OCI-LY7 (cell line): Measurements from ENCODE around the gene TBXA2R. TPM values are rescaled to one million over a fixed set of nuclear protein-coding genes. Genes with fewer than 3 reads are reported as not detected.

Experiments used
- BruUV-seq: library from RNA; stranded (reverse); fragments of 400-500 nt; replicated peaks from 2 replicates; lab custom pipeline; 2021; lab: Mats Ljungman, UMichigan
- CTCF ChIA-PET: fragments of 300-600 bp; sonication (Branson Sonifier 250); formaldehyde crosslinking; loops from one replicate; lab custom pipeline; 2022; ENCODE audit warnings: antibody characterized with exemption; ENCODE audit not compliant: unreplicated experiment; lab: Charles Lee
- POLR2A ChIA-PET: fragments of 300-600 bp; sonication (Branson Sonifier 250); formaldehyde crosslinking; loops from one replicate; lab custom pipeline; 2022; ENCODE audit warnings: antibody characterized with exemption; lab: Charles Lee
- DNase-seq: peaks from one replicate; pipeline ENCODE4 v3.0.0-alpha.2; 2015; ENCODE audit warnings: low spot score
- H2AFZ ChIP-seq: fragments of 200-600 bp; sonication (generic), shearing (Covaris generic); 2 replicates; pipeline ENCODE4 v1.6.1; 2014; ENCODE audit warnings: mild to moderate bottlenecking, antibody characterized with exemption, low read length, moderate library complexity
- H3K27ac ChIP-seq: fragments of 200-600 bp; sonication (generic); 2 replicates; pipeline ENCODE4 v1.5.1; 2014; ENCODE audit warnings: mixed run types, low read depth, mild to moderate bottlenecking, moderate library complexity, low read length, inconsistent platforms; ENCODE audit not compliant: poor library complexity, severe bottlenecking
- H3K36me3 ChIP-seq: fragments of 200-600 bp; sonication (generic); 2 replicates; pipeline ENCODE4 v1.6.1; 2014; ENCODE audit warnings: mild to moderate bottlenecking, antibody characterized with exemption, low read length, moderate library complexity, mixed read lengths; ENCODE audit not compliant: insufficient read depth
- H3K4me1 ChIP-seq: fragments of 200-600 bp; sonication (generic); 2 replicates; pipeline ENCODE4 v1.5.1; 2014; ENCODE audit warnings: mild to moderate bottlenecking, low read length; ENCODE audit not compliant: insufficient read depth, poor library complexity, severe bottlenecking
- H3K4me2 ChIP-seq: fragments of 200-600 bp; sonication (generic); 2 replicates; pipeline ENCODE4 v1.6.1; 2014; ENCODE audit warnings: mild to moderate bottlenecking, low read length
- H3K4me3 ChIP-seq: fragments of 200-600 bp; sonication (generic); 2 replicates; pipeline ENCODE4 v1.5.1; 2014; ENCODE audit warnings: mild to moderate bottlenecking, low read depth, low read length; ENCODE audit not compliant: poor library complexity, severe bottlenecking
- H3K79me2 ChIP-seq: fragments of 200-600 bp; sonication (generic); 2 replicates; pipeline ENCODE4 v1.6.1; 2016; ENCODE audit warnings: low read depth, mild to moderate bottlenecking, low read length, moderate library complexity, mixed read lengths; ENCODE audit not compliant: insufficient read depth
- H3K9me2 ChIP-seq: fragments of 200-600 bp; sonication (generic); 2 replicates; pipeline ENCODE4 v1.6.1; 2016; ENCODE audit warnings: mild to moderate bottlenecking, low read length, mixed read lengths; ENCODE audit not compliant: insufficient read depth
- H3K9me3 ChIP-seq: fragments of 200-600 bp; sonication (generic); 2 replicates; pipeline ENCODE4 v1.6.1; 2014; ENCODE audit warnings: mild to moderate bottlenecking, mixed run types, low read length, mixed read lengths
- H4K20me1 ChIP-seq: fragments of 200-600 bp; sonication (generic); 2 replicates; pipeline ENCODE4 v1.6.1; 2014; ENCODE audit warnings: mild to moderate bottlenecking, antibody characterized with exemption, low read length, moderate library complexity, mixed read lengths; ENCODE audit not compliant: insufficient read depth
- CTCF ChIP-seq: fragments of 200-600 bp; sonication (generic); conservative IDR thresholded peaks from 2 replicates; pipeline ENCODE4 v1.5.1; 2014; ENCODE audit warnings: mild to moderate bottlenecking, antibody characterized with exemption, low read length, moderate library complexity, mixed read lengths
- EZH2phosphoT487 ChIP-seq: fragments of 200-600 bp; sonication (generic); IDR thresholded peaks from 2 replicates; pipeline ENCODE4 v1.6.1; 2018; ENCODE audit warnings: low read depth, borderline replicate concordance, mild to moderate bottlenecking, mixed run types, antibody characterized with exemption, low read length, moderate library complexity, mixed read lengths
- intact Hi-C: fragments of 100-400 bp; cut with micrococcal nuclease; formaldehyde crosslinking; loops from one replicate; pipeline ENCODE4 v1.10.0; 2022; ENCODE audit not compliant: unreplicated experiment
- total RNA-seq, 2 experiments: library from RNA; depleted of rRNA in 1 of 2; stranded (reverse); fragments of >200 nt in 1 of 2; shearing (Covaris generic) in 1 of 2; gene quantifications; 2 replicates each; pipeline ENCODE4 v1.2.3, GENCODE V29; 2014 to 2022

TBXA2R gene
- total RNA-seq, 2 experiments from 2014 or later = not detected

GRCh38 chr19:3653081-3653795 is 46.6 kb upstream of the TBXA2R start:
- no peaks in the 10 kb centered on the region for H3K9me3 ChIP-seq
- no peaks in the 10 kb centered on the region for H3K4me1 ChIP-seq
- DNase-seq = no peak
- peaks cover 8% of the 10 kb centered on the region for H3K36me3 ChIP-seq
- H2AFZ ChIP-seq = no peak overlapping the region
- TF ChIP-seq EZH2phosphoT487 (no peak), CTCF (no peak)
- intact Hi-C loops = no loop called here
- ChIA-PET CTCF (interaction anchor here (0.6 to 0.7 kb wide), 2 partner anchors 8 to 31 kb away, joined by 3 read pairs; no protein-coding TSS in a partner anchor), POLR2A (no interaction called here)
- BruUV-seq = no TSS peak
- H3K9me2 ChIP-seq = no peaks in the 10 kb centered on the region
- H3K4me2 ChIP-seq = no peak overlapping the region
- no peaks in the 10 kb centered on the region for H3K79me2 ChIP-seq
- no peak overlapping the region for H3K27ac ChIP-seq
- H4K20me1 ChIP-seq = no peaks in the 10 kb centered on the region
- no peak overlapping the region for H3K4me3 ChIP-seq

- Histone ChIP-seq H2AFZ (no peak overlapping the region), H3K79me2 (no peaks in the 10 kb centered on the region), H3K9me3 (no peaks in the 10 kb centered on the region), H3K9me2 (no peaks in the 10 kb centered on the region), H3K36me3 (peaks cover 7% of the 10 kb centered on the region), H3K4me1 (no peaks in the 10 kb centered on the region), H3K4me2 (no peak overlapping the region), H3K4me3 (no peak overlapping the region), H4K20me1 (no peaks in the 10 kb centered on the region), H3K27ac (no peak overlapping the region)
- TF ChIP-seq EZH2phosphoT487 (no peak), CTCF (no peak)
- POLR2A ChIA-PET = no interaction called here
- CTCF ChIA-PET = no interaction called here
- intact Hi-C loops = no loop called here
- no peak for DNase-seq
- no TSS peak for BruUV-seq
Observed at GRCh38 chr19:3652422-3652821, 45.7 kb upstream of the TBXA2R start.

GRCh38 chr19:3651684-3652083 is 45.0 kb upstream of the TBXA2R start:
- peaks cover under 1% of the 10 kb centered on the region; the same call in 1 of the 2 replicates for H3K36me3 ChIP-seq
- TF ChIP-seq CTCF (no peak), EZH2phosphoT487 (no peak)

More at GRCh38 chr19:3651684-3652083, 45.0 kb upstream of the TBXA2R start:
- ChIA-PET CTCF (no interaction called here), POLR2A (no interaction called here)
- no peaks in the 10 kb centered on the region for H3K4me1 ChIP-seq
- BruUV-seq = no TSS peak
- H2AFZ ChIP-seq = no peak overlapping the region
- H4K20me1 ChIP-seq = no peaks in the 10 kb centered on the region
- H3K79me2 ChIP-seq = no peaks in the 10 kb centered on the region
- H3K9me2 ChIP-seq = no peaks in the 10 kb centered on the region
- H3K27ac ChIP-seq = no peak overlapping the region
- DNase-seq = no peak
- no peak overlapping the region for H3K4me2 ChIP-seq
- intact Hi-C loops = no loop called here
- H3K4me3 ChIP-seq = no peak overlapping the region
- no peaks in the 10 kb centered on the region for H3K9me3 ChIP-seq
